NCI-H2029 treated with DMSO at 0.1 percent for 48 hours (cell line): ENCODE results near the gene ARHGDIB.

Experiments used
- DNase-seq: peaks from one replicate; lab custom pipeline; 2025; lab: John Stamatoyannopoulos, UW

ARHGDIB gene

DNA sequence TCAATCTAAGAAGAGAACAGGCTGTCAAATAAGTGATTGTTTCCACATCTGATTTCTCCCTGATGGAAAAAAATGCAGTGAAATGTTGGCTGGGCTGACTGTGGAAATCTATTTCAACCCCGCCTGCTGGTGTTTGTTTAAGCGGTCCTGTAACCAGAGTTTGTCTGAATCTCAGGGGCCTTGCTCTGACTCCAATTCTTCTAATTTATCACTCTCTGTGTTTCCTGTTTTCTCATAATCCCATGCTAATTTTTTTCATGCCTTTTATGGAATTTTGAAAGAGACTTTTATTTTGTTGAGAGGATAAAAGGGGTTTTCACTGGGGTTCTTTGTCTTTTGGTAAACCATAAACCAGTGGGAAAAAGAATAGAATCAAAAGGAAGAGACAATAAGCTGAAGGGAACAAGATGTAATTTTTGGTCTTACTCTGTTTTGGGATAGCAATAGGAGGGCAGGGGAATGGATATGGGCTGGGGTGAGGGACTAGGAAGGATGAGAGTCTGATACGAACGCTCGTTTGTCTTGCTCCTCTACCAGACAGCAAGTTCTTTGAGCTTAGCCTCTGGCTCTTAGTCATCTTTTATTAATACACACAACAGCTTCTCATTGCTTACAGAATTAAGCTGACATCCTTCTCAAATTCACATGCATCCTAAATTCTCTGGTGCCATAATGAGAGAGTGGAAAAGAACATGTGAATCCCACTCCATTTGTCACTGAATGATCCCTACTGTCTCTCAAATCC, 67.7 kb downstream of the ARHGDIB start:
- DNase-seq = no peak

DNA sequence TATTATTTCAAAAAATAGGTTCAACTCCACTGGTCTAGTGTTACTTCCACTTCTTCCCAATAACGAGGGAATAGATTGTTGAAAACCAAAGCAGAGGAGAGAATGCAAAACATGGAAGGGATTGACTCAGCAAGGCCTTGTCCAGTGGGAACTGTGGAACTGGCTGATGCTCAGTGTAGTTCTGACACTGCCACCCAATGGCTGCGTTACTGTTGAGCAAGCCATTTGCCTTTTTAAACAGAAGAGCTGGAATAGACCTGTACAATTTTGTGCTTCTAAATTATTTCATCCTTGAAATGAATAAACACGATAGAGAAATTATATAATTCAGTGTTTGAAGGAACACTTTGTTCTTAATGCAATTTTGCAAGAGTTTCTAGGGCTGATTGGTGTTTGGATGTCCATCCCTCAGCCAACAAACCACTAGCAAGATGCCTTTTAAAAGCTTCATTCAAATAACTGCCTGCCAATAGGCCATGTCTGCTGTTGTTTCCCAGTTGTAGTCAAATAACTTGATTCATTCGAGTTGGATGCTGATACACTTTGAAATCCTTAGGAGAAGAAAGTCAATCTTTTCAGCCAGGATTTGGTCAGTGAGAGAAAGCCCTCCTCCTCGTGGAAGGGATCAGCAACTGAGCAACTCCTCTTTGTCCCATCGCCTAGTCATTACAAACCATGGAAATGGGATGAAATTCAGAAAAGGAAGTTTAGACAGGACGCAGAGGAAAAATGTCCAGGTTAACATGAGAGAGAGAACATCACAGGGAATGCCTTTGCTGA, 68.5 kb downstream of the ARHGDIB start:
- DNase-seq = no peak
